Measurements from ENCODE around the gene AGBL4.

- TF ChIP-seq CTCF (IDR thresholded peaks at IDR 0.05) (no peak), POLR2A (IDR thresholded peaks at IDR 0.05) (no peak)
Measured at GRCh38 chr1:49163031-49163430, 860.7 kb downstream of the AGBL4 start.

All from lower leg skin (tissue), 3 donors.